SK-N-SH treated with all-trans-retinoic acid at 6 μM for 48 hours (cell line): Measurements from ENCODE around the gene CHST2.

Source experiments
- ATAC-seq: fragments of 200-7000 bp; cut with Tn5 transposase; 3 replicates; pipeline ENCODE4 v1.9.1; 2020; ENCODE audit warnings: mild to moderate bottlenecking, moderate library complexity
- CSRNP3 ChIP-seq: fragments of 250-450 bp; sonication (Bioruptor Pico); IDR thresholded peaks from 2 replicates; pipeline ENCODE4 v1.5.1; 2021; ENCODE audit warnings: mild to moderate bottlenecking, moderate library complexity
- ZFP30 ChIP-seq: fragments of 450-650 bp; formaldehyde crosslinking; IDR thresholded peaks from 2 replicates; pipeline ENCODE4 v1.5.0; 2022; ENCODE audit warnings: mild to moderate bottlenecking, moderate library complexity

The CHST2 gene

GRCh38 chr3:143173242-143173641, 53.7 kb downstream of the CHST2 start:
- TF ChIP-seq CSRNP3 (CRISPR knock-in tag) (no peak), ZFP30 (CRISPR knock-in tag) (peak; percentile 90)
- TF ChIP-seq, all 23 proteins: peak for 1
- no peak for ATAC-seq
